ENCODE results near the gene ELOVL1.

ELOVL1 gene

GRCh38 chr1:43322506-43322905 is 45.3 kb downstream of the ELOVL1 start:
- no peak for DNase-seq

GRCh38 chr1:43321331-43321891 is 46.4 kb downstream of the ELOVL1 start:
- DNase-seq, result no peak

- DNase-seq, result no peak
These were observed 48.0 kb downstream of the ELOVL1 start for GRCh38 chr1:43319766-43320165.

- no peak for DNase-seq
These were observed 48.5 kb downstream of the ELOVL1 start for GRCh38 chr1:43319288-43319687.

- DNase-seq, result no peak
These were observed 49.0 kb downstream of the ELOVL1 start for GRCh38 chr1:43318831-43319230.

GRCh38 chr1:43317817-43318471 is 49.9 kb downstream of the ELOVL1 start:
- DNase-seq, result no peak

GRCh38 chr1:43316738-43317520 is 50.9 kb downstream of the ELOVL1 start:
- no peak for DNase-seq

- DNase-seq, result no peak
These were observed 51.7 kb downstream of the ELOVL1 start for GRCh38 chr1:43315963-43316737.

GRCh38 chr1:43315481-43315880 is 52.3 kb downstream of the ELOVL1 start:
- DNase-seq, result no peak

- DNase-seq, result no peak
These were observed 53.6 kb downstream of the ELOVL1 start for GRCh38 chr1:43314233-43314632.

GRCh38 chr1:43313771-43314170 is 54.0 kb downstream of the ELOVL1 start:
- DNase-seq, result no peak
